Measurements from ENCODE around the gene FHAD1. TPM values are rescaled to one million over a fixed set of nuclear protein-coding genes. Genes with fewer than 3 reads are reported as not detected.

Gene FHAD1
- total RNA-seq, 1 experiment from 2014 or later: 2.0 TPM

DNA sequence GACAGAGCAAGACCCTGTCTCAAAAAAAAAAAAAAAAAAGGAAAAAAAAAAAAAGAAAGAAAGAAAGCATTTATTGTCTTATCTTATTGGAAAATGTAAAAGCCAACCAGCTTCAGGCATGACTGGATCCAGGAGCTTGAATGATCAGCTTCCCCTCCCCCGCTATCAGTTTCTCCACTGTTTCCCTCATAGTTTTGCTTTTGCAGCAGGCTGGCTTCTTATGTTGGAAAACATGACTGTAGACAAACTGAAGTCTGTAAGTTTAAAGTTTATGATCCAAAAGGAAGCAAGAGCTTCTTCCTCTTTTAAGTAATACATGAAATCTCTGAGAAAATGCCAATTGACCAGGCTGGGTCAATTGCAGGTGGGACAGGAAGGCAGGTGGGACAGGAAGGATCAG, 52.2 kb downstream of the FHAD1 start:
- H3K36me3 ChIP-seq (ENCODE audit: insufficient read depth, low read length, poor library complexity, severe bottlenecking): no peaks in the 10 kb centered on the region
- TF ChIP-seq EZH2 (IDR thresholded peaks at IDR 0.05; ENCODE audit: borderline replicate concordance, low read depth, low read length, poor library complexity, severe bottlenecking): no peak
- TF ChIP-seq, protein P1, sequence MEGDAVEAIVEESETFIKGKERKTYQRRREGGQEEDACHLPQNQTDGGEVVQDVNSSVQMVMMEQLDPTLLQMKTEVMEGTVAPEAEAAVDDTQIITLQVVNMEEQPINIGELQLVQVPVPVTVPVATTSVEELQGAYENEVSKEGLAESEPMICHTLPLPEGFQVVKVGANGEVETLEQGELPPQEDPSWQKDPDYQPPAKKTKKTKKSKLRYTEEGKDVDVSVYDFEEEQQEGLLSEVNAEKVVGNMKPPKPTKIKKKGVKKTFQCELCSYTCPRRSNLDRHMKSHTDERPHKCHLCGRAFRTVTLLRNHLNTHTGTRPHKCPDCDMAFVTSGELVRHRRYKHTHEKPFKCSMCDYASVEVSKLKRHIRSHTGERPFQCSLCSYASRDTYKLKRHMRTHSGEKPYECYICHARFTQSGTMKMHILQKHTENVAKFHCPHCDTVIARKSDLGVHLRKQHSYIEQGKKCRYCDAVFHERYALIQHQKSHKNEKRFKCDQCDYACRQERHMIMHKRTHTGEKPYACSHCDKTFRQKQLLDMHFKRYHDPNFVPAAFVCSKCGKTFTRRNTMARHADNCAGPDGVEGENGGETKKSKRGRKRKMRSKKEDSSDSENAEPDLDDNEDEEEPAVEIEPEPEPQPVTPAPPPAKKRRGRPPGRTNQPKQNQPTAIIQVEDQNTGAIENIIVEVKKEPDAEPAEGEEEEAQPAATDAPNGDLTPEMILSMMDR (conservative IDR thresholded peaks at IDR 0.05; ENCODE audit: low read depth, low read length): no peak
- H3K27ac ChIP-seq (ENCODE audit: low read depth, low read length, poor library complexity, severe bottlenecking): no peak overlapping the region
- POLR2A ChIA-PET (ENCODE audit: low non-redundant PET): no interaction called here
- no peaks in the 10 kb centered on the region for H3K4me1 ChIP-seq (ENCODE audit: insufficient read depth, low read length, poor library complexity, severe bottlenecking)
- no peaks in the 10 kb centered on the region for H3K27me3 ChIP-seq (replicated peaks; ENCODE audit: insufficient read depth, low read depth, low read length, poor library complexity)
- CTCF ChIA-PET: no interaction called here
- no peaks in the 10 kb centered on the region for H3K9me3 ChIP-seq (ENCODE audit: low read depth, low read length, poor library complexity, severe bottlenecking)
- intact Hi-C loops (cut with micrococcal nuclease; ENCODE audit: unreplicated experiment): no loop called here
- DNase-seq (ENCODE audit: low spot score): no peak
- BruUV-seq (replicated peaks): no TSS peak
- H3K4me3 ChIP-seq (ENCODE audit: low read depth, low read length, poor library complexity, severe bottlenecking): no peak overlapping the region

DNA sequence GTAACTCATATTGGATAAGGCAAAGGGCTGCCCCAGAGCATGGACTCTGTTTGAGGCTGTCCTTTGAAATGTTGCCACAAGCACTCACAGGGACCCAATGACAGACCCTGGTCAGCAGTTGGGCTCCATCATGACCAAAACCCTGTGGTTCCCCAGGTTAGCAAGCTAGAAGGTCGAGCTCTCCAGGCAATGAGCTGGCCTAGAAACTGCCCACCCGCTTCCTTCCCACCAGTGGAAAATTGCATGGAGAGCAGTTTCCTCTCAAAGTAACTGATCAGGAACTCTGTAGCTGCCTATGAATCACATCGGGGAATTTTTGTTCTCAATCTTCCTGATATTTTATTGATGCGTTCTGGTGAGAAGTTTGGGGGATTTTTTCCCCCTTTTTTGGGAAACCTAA, 52.8 kb downstream of the FHAD1 start:
- no peak for DNase-seq (ENCODE audit: low spot score)
- POLR2A ChIA-PET (ENCODE audit: low non-redundant PET): no interaction called here
- Histone ChIP-seq H3K4me1 (ENCODE audit: insufficient read depth, low read length, poor library complexity, severe bottlenecking) (no peaks in the 10 kb centered on the region), H3K27me3 (replicated peaks; ENCODE audit: insufficient read depth, low read depth, low read length, poor library complexity) (no peaks in the 10 kb centered on the region), H3K36me3 (ENCODE audit: insufficient read depth, low read length, poor library complexity, severe bottlenecking) (no peaks in the 10 kb centered on the region), H3K4me3 (ENCODE audit: low read depth, low read length, poor library complexity, severe bottlenecking) (no peak overlapping the region), H3K9me3 (ENCODE audit: low read depth, low read length, poor library complexity, severe bottlenecking) (no peaks in the 10 kb centered on the region), H3K27ac (ENCODE audit: low read depth, low read length, poor library complexity, severe bottlenecking) (no peak overlapping the region)
- CTCF ChIA-PET: no interaction called here
- TF ChIP-seq EZH2 (IDR thresholded peaks at IDR 0.05; ENCODE audit: borderline replicate concordance, low read depth, low read length, poor library complexity, severe bottlenecking): no peak
- TF ChIP-seq, protein P1 (conservative IDR thresholded peaks at IDR 0.05; ENCODE audit: low read depth, low read length): no peak
- BruUV-seq (replicated peaks): no TSS peak
- intact Hi-C loops (cut with micrococcal nuclease; ENCODE audit: unreplicated experiment): no loop called here

DNA sequence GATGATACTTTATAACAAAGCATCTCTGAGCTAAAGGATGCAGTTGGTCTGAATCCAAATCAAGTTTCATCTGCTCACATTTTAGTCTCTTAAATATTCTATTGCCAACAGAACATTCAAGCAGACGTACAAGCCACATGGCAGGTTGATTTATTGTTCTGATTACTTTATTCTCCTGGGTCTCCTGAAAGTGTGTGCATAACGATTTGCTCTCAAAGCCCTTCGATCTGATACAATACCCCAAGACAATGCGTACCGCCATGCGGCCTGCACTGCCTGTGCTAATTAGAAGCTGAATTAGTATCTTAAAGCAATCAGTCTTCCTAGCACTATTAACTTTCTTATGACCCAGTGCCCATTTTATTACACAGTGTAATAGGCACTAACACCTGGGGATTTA, 56.9 kb downstream of the FHAD1 start:
- CTCF ChIA-PET: interaction anchor here (0.6 to 0.7 kb wide), 2 partner anchors 217 to 1338 kb away, joined by 3 to 4 read pairs; no protein-coding TSS in a partner anchor
- intact Hi-C loops (cut with micrococcal nuclease; ENCODE audit: unreplicated experiment): loop anchor here (1.0 kb wide), 1 partner anchor 176 kb away; no protein-coding TSS in a partner anchor
- H3K27ac ChIP-seq (ENCODE audit: low read depth, low read length, poor library complexity, severe bottlenecking): no peak overlapping the region
- no peak for DNase-seq (ENCODE audit: low spot score)
- no peaks in the 10 kb centered on the region for H3K27me3 ChIP-seq (replicated peaks; ENCODE audit: insufficient read depth, low read depth, low read length, poor library complexity)
- no peaks in the 10 kb centered on the region for H3K36me3 ChIP-seq (ENCODE audit: insufficient read depth, low read length, poor library complexity, severe bottlenecking)
- POLR2A ChIA-PET (ENCODE audit: low non-redundant PET): no interaction called here
- no TSS peak for BruUV-seq (replicated peaks)
- H3K9me3 ChIP-seq (ENCODE audit: low read depth, low read length, poor library complexity, severe bottlenecking): no peaks in the 10 kb centered on the region
- no peaks in the 10 kb centered on the region for H3K4me1 ChIP-seq (ENCODE audit: insufficient read depth, low read length, poor library complexity, severe bottlenecking)
- TF ChIP-seq, protein P1 (conservative IDR thresholded peaks at IDR 0.05; ENCODE audit: low read depth, low read length): no peak
- H3K4me3 ChIP-seq (ENCODE audit: low read depth, low read length, poor library complexity, severe bottlenecking): no peak overlapping the region
